Body of pancreas (tissue), 4 donors: Measurements from ENCODE around the gene DBNDD2. TPM values are rescaled to one million over a fixed set of nuclear protein-coding genes. Genes with fewer than 3 reads are reported as not detected.
A peak's percentile ranks its signal among the peaks of the same experiment; 100 is the strongest.

Experiments
- ATAC-seq: fragments of 150-250 bp; one replicate; pipeline ENCODE4 v1.9.1; 2016
- DNase-seq, 4 donors: peaks; one replicate each; pipeline ENCODE4 v3.0.0-alpha.2; 2019
- H3K27ac ChIP-seq, 4 donors: fragments of 200-600 bp; sonication (generic); 1 replicate in 3 of 4; 2 replicates in 1 of 4; pipeline versions ENCODE4 v1.5.1 to v1.6.1; 2016 to 2019; ENCODE audit warnings: mild to moderate bottlenecking in 1 of 4, mixed read lengths in 1 of 4, moderate library complexity in 1 of 4
- H3K27me3 ChIP-seq, 2 donors: fragments of 200-600 bp; sonication (generic); one replicate each; pipeline ENCODE4 v1.6.0; 2016; ENCODE audit warnings: mild to moderate bottlenecking in 1 of 2
- H3K36me3 ChIP-seq, 2 donors: fragments of 200-600 bp; sonication (generic); replicated peaks in 1 of 2; 2 replicates each; pipeline ENCODE4 v1.5.1; 2016; ENCODE audit warnings: low read depth in 2 of 2; ENCODE audit not compliant: insufficient read depth in 1 of 2
- H3K4me1 ChIP-seq: fragments of 200-600 bp; sonication (generic); one replicate; pipeline ENCODE4 v1.6.0; 2016
- H3K4me3 ChIP-seq, 2 donors: fragments of 200-600 bp; sonication (generic); 1 replicate in 1 of 2; 2 replicates in 1 of 2; pipeline ENCODE4 v1.5.1; 2016 to 2019
- H3K9me3 ChIP-seq, 3 donors: fragments of 200-600 bp; sonication (generic); 1 replicate in 2 of 3; 2 replicates in 1 of 3; pipeline ENCODE4 v1.5.1; 2016
- POLR2A ChIP-seq, 3 donors: fragments of 450-650 bp; IDR thresholded peaks; one replicate each; pipeline ENCODE4 v1.6.1; 2016; ENCODE audit warnings: antibody characterized with exemption in 3 of 3, mild to moderate bottlenecking in 2 of 3
- WGBS, 2 donors: methylation state at CpG; one replicate each; pipeline ENCODE4 v1.1.5; 2017; 5-methylcytosine and 5-hydroxymethylcytosine counted together
- intact Hi-C: fragments of 100-400 bp; cut with DNase I; formaldehyde crosslinking; loops from one replicate; pipeline ENCODE4 v1.15.1; 2023
- total RNA-seq, 2 donors: library from RNA; depleted of rRNA; stranded (reverse); fragments of >200 nt; gene quantifications; one replicate each; pipeline ENCODE4 v1.1.0, GENCODE V29; 2016
- TF ChIP-seq, protein P1 (sequence below), 7 experiments: fragments of 450-650 bp in 4 of 7; fragments of 200-600 bp in 3 of 7; sonication (generic) in 3 of 7; IDR thresholded peaks; one replicate each; pipeline ENCODE4 v1.5.1; 2016 to 2019; ENCODE audit warnings: antibody characterized with exemption in 7 of 7

Gene DBNDD2
- total RNA-seq, 2 donors from 2014 or later = 10.5 to 20.5 TPM

DNA sequence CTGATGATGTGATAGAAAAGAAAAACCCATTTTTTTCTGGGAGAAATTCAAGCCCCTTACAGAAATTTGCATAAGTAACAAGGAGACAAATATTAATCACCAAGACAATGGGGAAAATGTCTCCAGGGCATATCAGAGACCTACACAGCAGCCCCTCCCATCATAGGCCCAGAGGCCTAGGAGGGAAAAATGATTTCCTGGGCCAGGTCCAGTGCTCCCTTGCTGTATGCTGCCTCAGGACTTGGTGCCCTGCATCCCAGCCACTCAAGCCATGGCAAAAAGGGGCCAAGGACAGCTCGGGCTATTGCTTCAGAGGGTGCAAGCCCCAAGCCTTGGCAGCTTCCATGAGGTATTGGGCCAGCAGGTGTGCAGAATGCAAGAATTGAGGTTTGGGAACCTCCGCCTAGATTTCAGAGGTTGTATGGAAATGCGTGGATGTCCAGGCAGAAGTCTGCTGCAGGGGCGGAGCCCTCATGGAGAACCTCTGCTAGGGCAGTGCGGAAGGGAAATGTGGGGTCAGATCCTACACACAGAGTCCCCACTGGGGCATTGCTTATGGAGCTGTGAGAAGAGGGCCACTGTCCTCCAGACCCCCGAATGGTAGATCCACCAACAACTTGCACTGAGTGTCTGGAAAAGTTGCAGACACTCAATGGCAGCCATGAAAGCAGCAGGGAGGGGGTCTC, 7.6 kb upstream of the DBNDD2 start:
- H3K4me3 ChIP-seq = no peak overlapping the region
- H3K36me3 ChIP-seq = no peaks in the 10 kb centered on the region
- no peaks in the 10 kb centered on the region for H3K27me3 ChIP-seq
- 91 to 94% methylated on average over 6 of the region's 6 CpGs for WGBS, 2 donors
- intact Hi-C loops = no loop called here
- peaks cover 0 to 10% (median 0%) of the 10 kb centered on the region in 3 donors for H3K9me3 ChIP-seq
- H3K4me1 ChIP-seq = peaks cover 2% of the 10 kb centered on the region
- TF ChIP-seq, protein P1, sequence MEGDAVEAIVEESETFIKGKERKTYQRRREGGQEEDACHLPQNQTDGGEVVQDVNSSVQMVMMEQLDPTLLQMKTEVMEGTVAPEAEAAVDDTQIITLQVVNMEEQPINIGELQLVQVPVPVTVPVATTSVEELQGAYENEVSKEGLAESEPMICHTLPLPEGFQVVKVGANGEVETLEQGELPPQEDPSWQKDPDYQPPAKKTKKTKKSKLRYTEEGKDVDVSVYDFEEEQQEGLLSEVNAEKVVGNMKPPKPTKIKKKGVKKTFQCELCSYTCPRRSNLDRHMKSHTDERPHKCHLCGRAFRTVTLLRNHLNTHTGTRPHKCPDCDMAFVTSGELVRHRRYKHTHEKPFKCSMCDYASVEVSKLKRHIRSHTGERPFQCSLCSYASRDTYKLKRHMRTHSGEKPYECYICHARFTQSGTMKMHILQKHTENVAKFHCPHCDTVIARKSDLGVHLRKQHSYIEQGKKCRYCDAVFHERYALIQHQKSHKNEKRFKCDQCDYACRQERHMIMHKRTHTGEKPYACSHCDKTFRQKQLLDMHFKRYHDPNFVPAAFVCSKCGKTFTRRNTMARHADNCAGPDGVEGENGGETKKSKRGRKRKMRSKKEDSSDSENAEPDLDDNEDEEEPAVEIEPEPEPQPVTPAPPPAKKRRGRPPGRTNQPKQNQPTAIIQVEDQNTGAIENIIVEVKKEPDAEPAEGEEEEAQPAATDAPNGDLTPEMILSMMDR (IDR thresholded peaks at IDR 0.05) = no peak
- TF ChIP-seq POLR2A (IDR thresholded peaks at IDR 0.05) = no peak
- no peak for ATAC-seq
- DNase-seq = no peak
- H3K27ac ChIP-seq = no peak overlapping the region

DNA sequence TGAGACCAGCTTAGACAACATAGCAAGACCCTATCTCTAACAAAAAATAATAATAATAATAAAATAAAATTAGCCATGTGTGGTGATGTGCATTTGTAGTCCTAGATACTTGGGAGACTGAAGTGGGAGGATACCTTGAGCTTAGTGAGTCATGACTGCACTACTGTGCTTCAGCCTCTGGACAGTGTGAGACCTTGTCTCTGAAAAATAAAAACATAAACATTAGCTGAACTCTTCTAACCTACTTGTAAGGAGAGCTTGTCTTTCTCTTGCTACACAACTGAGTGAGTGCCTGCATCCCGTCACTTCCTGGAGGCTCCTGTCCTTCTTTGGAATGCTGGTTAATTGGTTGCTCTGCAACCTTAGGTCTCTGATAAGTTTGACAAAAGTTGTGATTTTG, 5.1 kb upstream of the DBNDD2 start:
- H3K27me3 ChIP-seq = no peaks in the 10 kb centered on the region
- no peaks in the 10 kb centered on the region for H3K36me3 ChIP-seq
- ATAC-seq (no peak), DNase-seq (no peak)
- 95 to 96% methylated on average over 1 of the region's 1 CpG for WGBS, 2 donors
- peaks cover 19% of the 10 kb centered on the region for H3K4me1 ChIP-seq
- TF ChIP-seq, protein P1 (IDR thresholded peaks at IDR 0.05) = no peak
- no peak for TF ChIP-seq POLR2A (IDR thresholded peaks at IDR 0.05)
- H3K4me3 ChIP-seq = no peak overlapping the region
- intact Hi-C loops = no loop called here
- H3K9me3 ChIP-seq = peaks cover 0 to 10% (median 0%) of the 10 kb centered on the region in 3 donors
- H3K27ac ChIP-seq = no peak overlapping the region

DNA sequence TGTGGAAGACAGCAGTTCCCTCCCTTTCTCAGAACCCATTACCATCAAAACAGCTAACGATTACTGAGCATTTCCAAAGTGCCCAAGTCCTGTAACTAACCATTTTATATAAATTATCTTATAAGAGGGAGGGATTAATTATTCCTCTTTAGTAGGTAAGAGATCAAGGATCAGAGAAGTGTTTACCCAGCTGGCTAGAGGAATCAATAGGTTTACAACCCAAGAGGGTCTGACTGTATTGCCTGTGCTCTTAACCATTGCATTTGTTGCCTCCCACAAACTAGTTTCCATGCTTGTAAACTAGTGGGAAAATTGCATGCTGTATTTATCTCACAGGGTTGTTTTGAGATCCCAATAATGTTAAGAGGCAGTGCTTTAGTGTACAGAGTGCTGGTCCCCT, 3.7 kb upstream of the DBNDD2 start:
- no peak overlapping the region for H3K27ac ChIP-seq
- WGBS, 2 donors = 78 to 81% methylated on average over 1 of the region's 1 CpG
- intact Hi-C loops = no loop called here
- TF ChIP-seq, protein P1 (IDR thresholded peaks at IDR 0.05) = no peak
- no peak for TF ChIP-seq POLR2A (IDR thresholded peaks at IDR 0.05)
- DNase-seq = no peak
- H3K4me3 ChIP-seq = no peak overlapping the region
- peaks cover 19% of the 10 kb centered on the region for H3K4me1 ChIP-seq
- H3K36me3 ChIP-seq = peaks cover 0 to 3% of the 10 kb centered on the region in 2 donors
- no peak for ATAC-seq
- H3K9me3 ChIP-seq = peaks cover 0 to 10% (median 0%) of the 10 kb centered on the region in 3 donors
- no peaks in the 10 kb centered on the region for H3K27me3 ChIP-seq

DNA sequence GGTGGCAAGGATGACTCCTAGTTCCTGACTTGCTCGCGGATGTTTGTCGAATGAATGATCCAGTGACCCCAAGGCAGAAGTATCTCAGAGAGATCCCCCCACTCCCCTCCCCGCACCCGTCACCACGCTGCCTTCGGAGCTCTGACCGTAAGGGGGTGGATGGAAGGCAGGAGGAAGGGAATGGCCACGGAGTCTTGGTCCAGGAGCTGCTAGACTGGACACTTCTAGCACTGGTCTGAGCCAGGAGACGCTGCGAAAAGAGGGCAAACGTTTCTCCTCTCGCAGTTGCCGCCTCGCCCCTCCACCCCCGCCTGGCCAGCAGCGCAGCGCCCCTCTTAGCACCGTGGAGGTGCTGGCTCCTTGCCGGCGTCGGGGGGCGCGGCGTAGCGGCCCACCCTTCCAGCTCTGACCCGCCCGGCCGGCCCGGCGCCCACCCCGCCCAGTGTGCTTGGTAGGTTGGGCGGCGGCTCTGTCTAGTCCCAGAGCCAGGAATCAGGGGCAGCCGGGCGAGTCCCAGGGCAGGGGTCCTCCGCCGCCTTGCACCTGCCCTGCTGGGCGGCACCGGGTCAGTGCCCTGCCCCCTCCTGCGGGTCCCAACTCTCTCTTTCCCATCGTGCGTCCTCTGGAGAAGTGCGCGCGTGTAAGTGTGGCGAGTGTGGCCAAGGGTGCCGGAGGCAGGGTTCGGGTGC, 2.4 kb upstream of the DBNDD2 start:
- no peaks in the 10 kb centered on the region for H3K27me3 ChIP-seq
- ATAC-seq (peak; percentile 47), DNase-seq (peak in 1 of 4 donors; percentile 18)
- peak overlapping the region; percentile 72 to 79 (median 76) for H3K27ac ChIP-seq
- WGBS, 2 donors = 2 to 3% methylated on average over 14 to 49 of the region's 49 CpGs
- H3K36me3 ChIP-seq = peaks cover 0 to 6% of the 10 kb centered on the region in 2 donors
- TF ChIP-seq POLR2A (IDR thresholded peaks at IDR 0.05) = no peak
- TF ChIP-seq, protein P1 (IDR thresholded peaks at IDR 0.05) = no peak
- intact Hi-C loops = no loop called here
- peak overlapping the region; percentile 73 to 90 for H3K4me3 ChIP-seq
- H3K9me3 ChIP-seq = peaks cover 0 to 5% (median 0%) of the 10 kb centered on the region in 3 donors
- H3K4me1 ChIP-seq = peaks cover 19% of the 10 kb centered on the region
